ENCODE results near the gene STARD13.

GRCh38 chr13:33242984-33243617, 42.5 kb downstream of the STARD13 start:
- TF ChIP-seq CREB1 (IDR thresholded peaks at IDR 0.05; ENCODE audit: low read depth) = no peak
- no peak for TF ChIP-seq CEBPB (IDR thresholded peaks at IDR 0.05)
- no peak for TF ChIP-seq YY1 (IDR thresholded peaks at IDR 0.05; ENCODE audit: low read depth)
- no peak for TF ChIP-seq TEAD4 (IDR thresholded peaks at IDR 0.05)
- TF ChIP-seq USF1 (IDR thresholded peaks at IDR 0.05) = no peak
- TF ChIP-seq ZBTB7A (IDR thresholded peaks at IDR 0.05; ENCODE audit: low read depth) = no peak
- no peak for TF ChIP-seq RAD21 (IDR thresholded peaks at IDR 0.05; ENCODE audit: low read depth)
- TF ChIP-seq EP300 (IDR thresholded peaks at IDR 0.05; ENCODE audit: borderline replicate concordance) = no peak
- no peak for TF ChIP-seq TCF12 (IDR thresholded peaks at IDR 0.05; ENCODE audit: low read depth)
- TF ChIP-seq FOXM1 (IDR thresholded peaks at IDR 0.05; ENCODE audit: borderline replicate concordance, low read depth) = no peak
- TF ChIP-seq REST (IDR thresholded peaks at IDR 0.05; ENCODE audit: low read depth) = no peak
- TF ChIP-seq MAX (IDR thresholded peaks at IDR 0.05) = no peak
- no peak for TF ChIP-seq TAF1 (IDR thresholded peaks at IDR 0.05; ENCODE audit: low read depth)

All from Ishikawa (cell line).